ENCODE measurements around the gene GMDS.

DNA sequence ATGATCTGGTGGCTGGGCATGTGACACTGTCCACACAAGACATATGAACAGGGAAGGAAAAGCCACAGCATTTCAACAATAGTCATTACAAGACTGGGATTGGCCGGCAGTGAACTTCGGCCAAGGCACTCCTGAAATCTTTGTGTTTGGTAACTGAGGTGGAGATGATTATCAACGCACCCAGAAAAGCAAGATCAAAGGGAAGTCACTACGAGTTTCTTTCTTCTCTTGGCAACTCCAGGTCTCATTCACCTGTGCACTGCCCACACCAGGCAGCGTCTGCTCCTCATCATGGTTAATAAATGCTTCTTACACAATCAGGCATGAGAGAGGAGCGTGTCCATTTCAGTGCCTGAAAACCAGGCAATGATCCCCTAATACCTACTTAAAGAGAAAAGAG lies 656.2 kb downstream of the GMDS start:
- TF ChIP-seq POLR2A (IDR thresholded peaks at IDR 0.05) (no peak), CTCF (IDR thresholded peaks at IDR 0.05) (no peak)

Measured in heart left ventricle (tissue), 13 donors.